H1 (cell line): Measurements from ENCODE around the gene TMEM253. TPM values are rescaled to one million over a fixed set of nuclear protein-coding genes. Genes with fewer than 3 reads are reported as not detected.

Experiments
- CTCF ChIA-PET: fragments of 300-600 bp; sonication (Branson Sonifier 250); formaldehyde crosslinking; loops from one replicate; lab custom pipeline; 2021; ENCODE audit not compliant: partially characterized antibody; lab: Charles Lee
- POLR2A ChIA-PET: fragments of 300-600 bp; sonication (Branson Sonifier 250); formaldehyde crosslinking; loops from one replicate; lab custom pipeline; 2021; ENCODE audit warnings: inconsistent platforms; ENCODE audit not compliant: partially characterized antibody; lab: Charles Lee
- DNase-seq, 2 experiments: peaks; one replicate each; pipeline versions ENCODE4 v3.0.0 to v3.0.0-alpha.2; 2010 to 2022; ENCODE audit warnings: low spot score in 2 of 2, low read depth in 1 of 2, mixed read lengths in 1 of 2
- FAIRE-seq: peaks from 2 replicates; lab custom pipeline; 2011; peaks lifted over from hg19 to GRCh38; lab: Jason Lieb, UNC
- H2AFZ ChIP-seq: 2 replicates; pipeline ENCODE4 v1.8.1; 2012; ENCODE audit warnings: low read length, inconsistent platforms
- H2AK5ac ChIP-seq: 2 replicates; pipeline ENCODE4 v1.6.1; 2013; ENCODE audit warnings: low read depth, low read length
- H2BK120ac ChIP-seq: replicated peaks from 2 replicates; pipeline ENCODE3; 2013; ENCODE audit warnings: low read depth, low read length, inconsistent platforms
- H2BK12ac ChIP-seq: 2 replicates; pipeline ENCODE4 v1.6.1; 2013; ENCODE audit warnings: low read depth, low read length
- H2BK15ac ChIP-seq: 2 replicates; pipeline ENCODE4 v1.6.1; 2013; ENCODE audit warnings: low read length
- H2BK20ac ChIP-seq: 2 replicates; pipeline ENCODE4 v1.6.1; 2013; ENCODE audit warnings: low read length
- H2BK5ac ChIP-seq: 2 replicates; pipeline ENCODE4 v1.6.1; 2013; ENCODE audit warnings: low read depth, low read length
- H3K14ac ChIP-seq: 2 replicates; pipeline ENCODE4 v1.6.1; 2013; ENCODE audit warnings: inconsistent platforms; ENCODE audit not compliant: insufficient read length
- H3K18ac ChIP-seq: 2 replicates; pipeline ENCODE4 v1.6.1; 2013; ENCODE audit warnings: low read length; ENCODE audit errors: extremely low read depth
- H3K23ac ChIP-seq: 2 replicates; pipeline ENCODE4 v1.6.1; 2013; ENCODE audit warnings: inconsistent platforms; ENCODE audit not compliant: insufficient read length
- H3K23me2 ChIP-seq: 2 replicates; pipeline ENCODE4 v1.6.1; 2013; ENCODE audit warnings: low read depth, low read length
- H3K27ac ChIP-seq: 2 replicates; pipeline ENCODE4 v1.6.1; 2011; ENCODE audit warnings: low read depth, low read length, inconsistent platforms
- H3K27me3 ChIP-seq, 4 experiments: replicated peaks in 1 of 4; 1 replicate in 1 of 4; 2 replicates in 3 of 4; pipeline versions ENCODE4 v1.6.1 to v1.8.1; 2011 to 2013; ENCODE audit warnings: low read length in 3 of 4, mild to moderate bottlenecking in 3 of 4, inconsistent platforms in 2 of 4, mixed read lengths in 2 of 4, moderate library complexity in 1 of 4; ENCODE audit not compliant: control insufficient read depth in 3 of 4, insufficient read depth in 3 of 4; ENCODE audit errors: extremely low read depth in 1 of 4
- H3K36me3 ChIP-seq, 4 experiments: 2 replicates each; pipeline versions ENCODE4 v1.6.1 to v1.8.1; 2011 to 2013; ENCODE audit warnings: mild to moderate bottlenecking in 4 of 4, low read length in 3 of 4, moderate library complexity in 2 of 4, control low read depth in 1 of 4, inconsistent platforms in 1 of 4; ENCODE audit not compliant: insufficient read depth in 4 of 4, control insufficient read depth in 2 of 4
- H3K4ac ChIP-seq: replicated peaks from 2 replicates; pipeline ENCODE3; 2013; ENCODE audit warnings: low read length, low read depth, mixed read lengths, inconsistent platforms; ENCODE audit not compliant: insufficient read length
- H3K4me1 ChIP-seq, 4 experiments: replicated peaks in 1 of 4; 1 replicate in 1 of 4; 2 replicates in 3 of 4; pipeline versions ENCODE4 v1.6.1 to v1.8.1; 2011 to 2013; ENCODE audit warnings: low read length in 3 of 4, inconsistent platforms in 2 of 4, mixed read lengths in 1 of 4; ENCODE audit not compliant: insufficient read depth in 4 of 4, control insufficient read depth in 3 of 4
- H3K4me2 ChIP-seq, 2 experiments: 2 replicates each; pipeline versions ENCODE4 v1.6.1 to v1.8.1; 2011 to 2013; ENCODE audit warnings: low read depth in 2 of 2, low read length in 2 of 2, control low read depth in 1 of 2, inconsistent platforms in 1 of 2, mild to moderate bottlenecking in 1 of 2; ENCODE audit not compliant: insufficient read depth in 1 of 2
- H3K4me3 ChIP-seq, 4 experiments: fragments of 200-600, 300-600 bp in 1 of 4; sonication (generic), shearing (Covaris generic), sonication (Bioruptor Twin) in 1 of 4; 2 replicates each; pipeline versions ENCODE4 v1.5.1 to v1.8.1; 2011 to 2016; ENCODE audit warnings: low read length in 4 of 4, low read depth in 3 of 4, control low read depth in 2 of 4, inconsistent platforms in 2 of 4, mild to moderate bottlenecking in 2 of 4, mixed read lengths in 1 of 4, moderate library complexity in 1 of 4; ENCODE audit not compliant: insufficient read depth in 2 of 4; ENCODE audit errors: extremely low read depth in 1 of 4
- H3K56ac ChIP-seq: replicated peaks from 2 replicates; pipeline ENCODE3; 2013; ENCODE audit warnings: low read depth, mild to moderate bottlenecking, mixed read lengths, low read length, inconsistent platforms; ENCODE audit not compliant: insufficient read length
- H3K79me1 ChIP-seq: 2 replicates; pipeline ENCODE4 v1.6.1; 2013; ENCODE audit warnings: low read depth, low read length, control low read depth
- H3K79me2 ChIP-seq, 2 experiments: 2 replicates each; pipeline versions ENCODE4 v1.6.1 to v1.8.1; 2012 to 2013; ENCODE audit warnings: low read length in 2 of 2, mild to moderate bottlenecking in 2 of 2, inconsistent platforms in 1 of 2; ENCODE audit not compliant: insufficient read depth in 2 of 2, control insufficient read depth in 1 of 2
- H3K9ac ChIP-seq, 4 experiments: replicated peaks in 1 of 4; 1 replicate in 1 of 4; 2 replicates in 3 of 4; pipeline versions ENCODE4 v1.6.1 to v1.8.1; 2011 to 2013; ENCODE audit warnings: low read depth in 3 of 4, low read length in 3 of 4, control low read depth in 2 of 4, mild to moderate bottlenecking in 2 of 4, moderate library complexity in 2 of 4, inconsistent platforms in 1 of 4; ENCODE audit errors: extremely low read depth in 1 of 4
- H3K9me3 ChIP-seq, 2 experiments: 2 replicates each; pipeline versions ENCODE4 v1.6.1 to v1.8.1; 2012 to 2013; ENCODE audit warnings: mild to moderate bottlenecking in 2 of 2, moderate library complexity in 2 of 2, control low read depth in 1 of 2, inconsistent platforms in 1 of 2, low read depth in 1 of 2, low read length in 1 of 2, mixed read lengths in 1 of 2; ENCODE audit not compliant: insufficient read depth in 2 of 2
- H4K20me1 ChIP-seq, 2 experiments: replicated peaks in 1 of 2; 2 replicates each; pipeline versions ENCODE3 to v1.8.1; 2011 to 2013; ENCODE audit warnings: inconsistent platforms in 2 of 2, low read length in 2 of 2, mild to moderate bottlenecking in 1 of 2; ENCODE audit not compliant: insufficient read depth in 2 of 2, control insufficient read depth in 1 of 2
- H4K5ac ChIP-seq: 2 replicates; pipeline ENCODE4 v1.6.1; 2013; ENCODE audit warnings: low read length, low read depth, mixed read lengths, inconsistent platforms; ENCODE audit not compliant: insufficient read length
- H4K8ac ChIP-seq: 2 replicates; pipeline ENCODE4 v1.8.0; 2013; ENCODE audit warnings: mild to moderate bottlenecking, moderate library complexity, low read length, inconsistent platforms; ENCODE audit not compliant: insufficient read depth; ENCODE audit errors: extremely low read depth
- H4K91ac ChIP-seq: replicated peaks from 2 replicates; pipeline ENCODE3; 2013; ENCODE audit warnings: low read length, mixed read lengths, inconsistent platforms; ENCODE audit not compliant: insufficient read length
- WGBS, 2 experiments: shearing (Covaris generic) in 1 of 2; methylation state at CpG; one replicate each; pipeline versions ENCODE4 v1.1.6 to v1.1.7; 2013 to 2015; ENCODE audit warnings: low lambda C conversion rate in 2 of 2, mixed read lengths in 2 of 2, inconsistent platforms in 1 of 2, low coverage in 1 of 2, missing lambda C conversion rate in 1 of 2; ENCODE audit not compliant: insufficient replicate concordance in 2 of 2, insufficient coverage in 1 of 2, insufficient read length in 1 of 2; ENCODE audit errors: extremely low coverage in 1 of 2, missing lambda C conversion rate in 1 of 2; 5-methylcytosine and 5-hydroxymethylcytosine counted together
- polyA plus RNA-seq, 7 experiments: library from polyadenylated mRNA; depleted of rRNA in 3 of 7; stranded (reverse) in 5 of 7; unstranded in 2 of 7; fragments of >200 nt in 5 of 7; fragments of 200-250 nt in 2 of 7; gene quantifications; 1 replicate in 5 of 7; 2 replicates in 1 of 7; 4 replicates in 1 of 7; pipeline versions ENCODE4 v1.2.1 to v1.2.3, GENCODE V29; 2011 to 2013; ENCODE audit warnings: missing spikeins in 2 of 7, mixed read lengths in 2 of 7
- total RNA-seq: library from RNA; stranded (reverse); fragmentation: NEBNext Ultra II Directional; extraction: Animal tissue kit (Norgen Biotek cat#: 25700); gene quantifications from 2 replicates; pipeline ENCODE4 v1.2.1, GENCODE V29; 2021

TMEM253 gene
- total and polyA plus RNA-seq, 2 of the 8 experiments (the other 6 are each of a cell fraction or from before 2014, with no cell fraction given), result 1.9 to 2.2 TPM

- DNase-seq, result no peak
- Histone ChIP-seq H3K4me2 (no peak overlapping the region), H3K23me2 (no peaks in the 10 kb centered on the region), H2BK120ac (no peak overlapping the region), H4K91ac (no peak overlapping the region), H2AFZ (no peak overlapping the region), H3K4me1 (peaks cover 0 to 3% (median 0%) of the 10 kb centered on the region in 4 experiments; a peak in 2 of 7 replicates), H2AK5ac (no peak overlapping the region), H3K9ac (no peak overlapping the region), H3K79me2 (no peaks in the 10 kb centered on the region), H3K79me1 (no peaks in the 10 kb centered on the region), H3K23ac (no peak overlapping the region), H3K14ac (no peak overlapping the region), H3K36me3 (no peaks in the 10 kb centered on the region), H4K20me1 (no peaks in the 10 kb centered on the region), H4K8ac (no peak overlapping the region), H3K18ac (no peak overlapping the region), H4K5ac (no peak overlapping the region), H3K4me3 (no peak overlapping the region), H3K56ac (no peak overlapping the region), H3K27me3 (no peaks in the 10 kb centered on the region; a peak in 1 of 7 replicates), H2BK12ac (no peak overlapping the region), H2BK15ac (no peak overlapping the region), H2BK5ac (no peak overlapping the region), H2BK20ac (no peak overlapping the region), H3K4ac (no peak overlapping the region), H3K27ac (no peak overlapping the region), H3K9me3 (no peaks in the 10 kb centered on the region)
- CTCF ChIA-PET, result interaction anchor here (0.9 to 3.4 kb wide), 7 partner anchors 9 to 42 kb away, joined by 3 to 18 read pairs (median 5); no protein-coding TSS in a partner anchor
- FAIRE-seq, result no peak
- POLR2A ChIA-PET, result interaction anchor here (2.3 kb wide), 1 partner anchor 14 kb away, joined by 9 read pairs; the partner anchor contains the start of gene ARHGEF40
- WGBS, 2 experiments, result 91% methylated on average over 10 of the region's 10 CpGs; no CpG with 5 or more reads in 1 of the 2 experiments
Observed at GRCh38 chr14:21056520-21057163, 44.2 kb upstream of the TMEM253 start.
